ENCODE data around the gene ACER2.
A peak's percentile ranks its signal among the peaks of the same experiment; 100 is the strongest.

Gene ACER2

GRCh38 chr9:19490269-19490668 is 81.5 kb downstream of the ACER2 start:
- no peak for DNase-seq

GRCh38 chr9:19490828-19491227 is 82.0 kb downstream of the ACER2 start:
- no peak for DNase-seq

GRCh38 chr9:19492775-19493173 is 84.0 kb downstream of the ACER2 start:
- no peak for DNase-seq

GRCh38 chr9:19493174-19493811 is 84.5 kb downstream of the ACER2 start:
- peak; percentile 73 for DNase-seq

- DNase-seq = peak; percentile 9
These were observed 85.1 kb downstream of the ACER2 start for GRCh38 chr9:19493876-19494275.

GRCh38 chr9:19495186-19496028 is 86.6 kb downstream of the ACER2 start:
- DNase-seq = no peak

- DNase-seq = no peak
These were observed 87.7 kb downstream of the ACER2 start for GRCh38 chr9:19496321-19497050.

- no peak for DNase-seq
These were observed 88.5 kb downstream of the ACER2 start for GRCh38 chr9:19497276-19497675.

- DNase-seq = no peak
These were observed 89.2 kb downstream of the ACER2 start for GRCh38 chr9:19498015-19498414.
